T-helper 17 cell (primary cell): Measurements from ENCODE around the gene AFG1L. TPM values are rescaled to one million over a fixed set of nuclear protein-coding genes. Genes with fewer than 3 reads are reported as not detected.
"Not testable (repeated sequence)": the region's sequence is repeated elsewhere in the genome, so short reads cannot be mapped to it uniquely, and the experiment has no call there.

Source experiments
- ATAC-seq: fragments of 150-1000 bp; cut with Tn5 transposase; 2 replicates; pipeline ENCODE4 v1.10.0; 2021; ENCODE audit warnings: mild to moderate bottlenecking, moderate library complexity
- DNase-seq, 3 donors: peaks; one replicate each; pipeline versions ENCODE4 v3.0.0 to v3.0.0-alpha.2; 2020 to 2021
- H3K9me3 ChIP-seq: one replicate; pipeline ENCODE4 v1.7.0; 2013; ENCODE audit warnings: low read length, mild to moderate bottlenecking; ENCODE audit not compliant: control insufficient read depth, poor library complexity, severe bottlenecking
- H3K27ac Mint-ChIP-seq: one replicate; pipeline ENCODE4 v1.8.0; 2022; ENCODE audit warnings: mild to moderate bottlenecking, moderate library complexity, mixed read lengths
- H3K27me3 Mint-ChIP-seq: one replicate; pipeline ENCODE4 v1.8.0; 2022; ENCODE audit warnings: mixed read lengths
- H3K36me3 Mint-ChIP-seq: one replicate; pipeline ENCODE4 v1.8.0; 2022; ENCODE audit warnings: low read depth, mixed read lengths
- H3K4me1 Mint-ChIP-seq: one replicate; pipeline ENCODE4 v1.8.0; 2022; ENCODE audit warnings: mild to moderate bottlenecking, mixed read lengths
- H3K4me3 Mint-ChIP-seq: one replicate; pipeline ENCODE4 v1.8.0; 2022; ENCODE audit warnings: mild to moderate bottlenecking, moderate library complexity, mixed read lengths
- total RNA-seq, 4 donors: library from RNA in 2 of 4; stranded (reverse) in 2 of 4; gene quantifications; one replicate each; pipeline ENCODE4 v1.2.3 and lab custom pipeline; 2022 to 2026

AFG1L gene
- total RNA-seq, 2 donors from 2014 or later, result 3.0 to 4.8 TPM

DNA sequence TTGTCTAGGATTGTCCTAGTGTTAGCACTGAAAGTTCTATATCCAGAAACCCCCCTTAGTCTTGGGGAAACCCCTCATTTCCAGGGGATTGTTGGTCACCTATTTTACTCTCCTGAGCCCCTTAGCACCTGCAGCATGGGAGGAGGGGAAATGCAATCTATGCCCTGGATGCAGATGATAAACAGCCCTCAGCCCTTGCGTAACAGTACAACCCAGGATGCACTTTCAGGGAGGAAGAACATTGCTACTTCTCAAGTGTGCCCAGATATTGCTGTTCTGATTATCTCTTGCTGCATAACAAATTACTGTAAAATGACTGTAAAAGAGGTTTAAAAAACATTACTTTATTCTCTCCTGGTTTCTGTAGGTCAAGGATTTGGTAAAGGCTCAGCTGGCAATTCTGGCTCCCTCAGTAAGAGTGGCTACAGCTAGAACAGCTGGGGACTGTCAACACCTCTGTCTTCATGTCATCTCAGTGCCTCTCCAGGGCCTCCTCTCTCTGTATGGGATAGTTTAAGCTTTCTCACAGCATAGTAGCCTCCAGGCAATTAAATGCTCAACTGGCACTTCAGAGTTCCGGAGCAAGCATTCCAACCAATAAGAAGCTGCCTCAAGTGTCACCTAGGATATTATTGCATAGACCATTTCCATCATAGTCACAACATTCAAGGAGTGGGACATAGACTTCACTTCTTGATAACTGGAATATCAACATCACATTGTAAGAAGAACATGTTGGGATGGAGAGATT is 148.1 kb downstream of the AFG1L start:
- ATAC-seq, result no peak
- H3K4me3 Mint-ChIP-seq, result no peak overlapping the region
- H3K9me3 ChIP-seq, result no peaks in the 10 kb centered on the region
- H3K4me1 Mint-ChIP-seq, result peaks cover 10% of the 10 kb centered on the region
- no peaks in the 10 kb centered on the region for H3K36me3 Mint-ChIP-seq
- no peak overlapping the region for H3K27ac Mint-ChIP-seq
- no peak for DNase-seq
- H3K27me3 Mint-ChIP-seq, result no peaks in the 10 kb centered on the region

DNA sequence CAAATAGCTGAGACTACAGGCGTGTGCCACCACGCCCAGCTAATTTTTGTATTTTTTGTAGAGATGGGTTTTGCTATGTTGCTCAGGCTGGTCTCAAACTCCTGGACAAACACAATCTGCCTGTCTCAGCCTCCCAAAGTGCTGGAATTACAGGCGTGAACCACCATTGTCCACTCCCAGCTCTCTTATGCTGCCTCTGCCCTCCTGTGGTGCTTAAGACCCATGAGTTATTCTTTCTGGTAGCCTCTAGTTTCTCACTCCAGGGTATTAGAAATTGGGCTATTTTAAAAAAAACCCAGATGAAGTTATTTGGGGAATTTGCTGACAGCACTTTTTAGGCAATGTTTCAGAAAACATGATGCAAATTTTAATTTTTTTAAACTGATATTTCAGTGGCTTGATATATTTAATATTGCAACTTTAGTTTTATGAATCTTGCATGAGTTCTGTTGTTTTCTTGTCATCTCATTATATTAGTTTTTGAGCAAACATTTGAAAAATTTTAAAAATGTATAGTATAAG is 151.8 kb downstream of the AFG1L start:
- Mint-ChIP-seq H3K36me3 (no peaks in the 10 kb centered on the region), H3K27me3 (no peaks in the 10 kb centered on the region), H3K27ac (no peak overlapping the region), H3K4me3 (no peak overlapping the region), H3K4me1 (peaks cover 10% of the 10 kb centered on the region)
- DNase-seq (no peak), ATAC-seq (no peak)
- H3K9me3 ChIP-seq, result no peaks in the 10 kb centered on the region

- Mint-ChIP-seq H3K4me1 (peaks cover 10% of the 10 kb centered on the region), H3K36me3 (no peaks in the 10 kb centered on the region), H3K4me3 (no peak overlapping the region), H3K27me3 (no peaks in the 10 kb centered on the region), H3K27ac (no peak overlapping the region)
- no peak for ATAC-seq
- DNase-seq, result no peak
- H3K9me3 ChIP-seq, result no peaks in the 10 kb centered on the region
These were observed 153.6 kb downstream of the AFG1L start for GRCh38 chr6:108448481-108448880.

DNA sequence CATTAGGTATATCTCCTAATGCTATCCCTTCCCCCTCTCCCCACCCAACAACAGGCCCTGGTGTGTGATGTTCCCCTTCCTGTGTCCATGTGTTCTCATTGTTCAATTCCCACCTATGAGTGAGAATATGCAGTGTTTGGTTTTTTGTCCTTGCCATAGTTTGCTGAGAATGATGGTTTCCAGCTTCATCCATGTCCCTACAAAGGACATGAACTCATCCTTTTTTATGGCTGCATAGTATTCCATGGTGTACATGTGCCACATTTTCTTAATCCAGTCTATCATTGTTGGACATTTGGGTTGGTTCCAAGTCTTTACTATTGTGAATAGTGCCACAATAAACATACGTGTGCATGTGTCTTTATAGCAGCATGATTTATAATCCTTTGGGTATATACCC is 154.9 kb downstream of the AFG1L start:
- not testable (repeated sequence) for H3K9me3 ChIP-seq, ATAC-seq, H3K27ac Mint-ChIP-seq, H3K36me3 Mint-ChIP-seq, H3K27me3 Mint-ChIP-seq, DNase-seq, H3K4me3 Mint-ChIP-seq
- H3K4me1 Mint-ChIP-seq, result peaks cover 10% of the 10 kb centered on the region

GRCh38 chr6:108451816-108452215 is 157.0 kb downstream of the AFG1L start:
- ATAC-seq (no peak), DNase-seq (no peak)
- Mint-ChIP-seq H3K36me3 (peaks cover 2% of the 10 kb centered on the region), H3K4me3 (no peak overlapping the region), H3K27me3 (no peaks in the 10 kb centered on the region), H3K27ac (no peak overlapping the region), H3K4me1 (peaks cover 3% of the 10 kb centered on the region)
- no peaks in the 10 kb centered on the region for H3K9me3 ChIP-seq

DNA sequence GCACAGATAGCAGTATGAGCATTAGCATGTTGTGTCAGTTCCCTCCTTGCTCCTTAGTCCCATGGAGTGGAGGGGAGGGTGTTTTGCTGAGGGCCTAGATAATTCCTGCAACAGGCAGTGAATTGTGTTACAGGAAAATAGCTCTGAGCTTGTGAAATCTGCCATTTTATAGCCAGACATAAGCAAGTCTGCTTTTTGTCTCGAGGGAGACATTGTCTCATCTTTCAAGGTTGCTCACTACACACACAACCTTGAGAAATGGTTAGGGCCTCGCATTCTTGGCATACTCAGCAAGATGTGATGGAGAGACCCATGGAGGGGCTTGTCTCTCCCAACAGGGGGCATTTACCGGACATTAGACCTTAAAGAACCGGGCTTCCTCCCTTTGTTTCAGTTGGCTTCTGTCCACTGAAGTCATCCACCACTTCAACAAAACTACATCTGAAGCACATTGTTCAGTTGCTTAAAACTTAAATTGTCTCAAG is 157.9 kb downstream of the AFG1L start:
- H3K9me3 ChIP-seq, result no peaks in the 10 kb centered on the region
- Mint-ChIP-seq H3K4me3 (no peak overlapping the region), H3K4me1 (peaks cover 3% of the 10 kb centered on the region), H3K36me3 (peaks cover 3% of the 10 kb centered on the region), H3K27ac (no peak overlapping the region), H3K27me3 (no peaks in the 10 kb centered on the region)
- ATAC-seq (no peak), DNase-seq (no peak)

DNA sequence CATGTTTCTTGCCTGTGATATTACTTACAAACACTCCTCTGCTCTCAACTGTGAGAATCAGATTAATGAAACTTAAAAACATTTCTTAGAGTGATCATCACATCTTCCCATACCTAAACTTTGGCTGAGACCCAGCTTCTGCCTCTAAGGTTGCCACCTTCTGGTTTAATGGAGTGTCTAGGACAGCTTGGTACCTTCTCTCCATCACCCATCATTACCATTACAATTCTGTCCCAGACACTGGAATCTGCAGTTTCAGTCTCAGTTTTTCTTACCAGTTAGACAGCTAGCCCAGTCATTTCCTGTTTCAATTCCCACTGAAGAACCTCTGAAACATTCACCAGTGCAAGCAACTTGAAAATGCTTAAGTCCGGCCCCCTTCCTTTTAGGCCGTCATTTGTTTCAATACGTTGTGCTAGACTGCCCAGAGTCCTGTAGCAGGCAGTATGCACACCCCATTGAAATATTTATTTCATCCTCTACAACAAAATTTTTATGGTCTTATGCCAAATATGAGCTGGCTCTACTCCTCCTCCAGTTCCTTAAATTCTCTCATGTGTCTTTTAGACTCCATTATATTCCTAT is 158.8 kb downstream of the AFG1L start:
- Mint-ChIP-seq H3K36me3 (peaks cover 4% of the 10 kb centered on the region), H3K27ac (no peak overlapping the region), H3K4me3 (no peak overlapping the region), H3K27me3 (no peaks in the 10 kb centered on the region), H3K4me1 (peaks cover 3% of the 10 kb centered on the region)
- no peaks in the 10 kb centered on the region for H3K9me3 ChIP-seq
- DNase-seq, result no peak
- ATAC-seq, result no peak

DNA sequence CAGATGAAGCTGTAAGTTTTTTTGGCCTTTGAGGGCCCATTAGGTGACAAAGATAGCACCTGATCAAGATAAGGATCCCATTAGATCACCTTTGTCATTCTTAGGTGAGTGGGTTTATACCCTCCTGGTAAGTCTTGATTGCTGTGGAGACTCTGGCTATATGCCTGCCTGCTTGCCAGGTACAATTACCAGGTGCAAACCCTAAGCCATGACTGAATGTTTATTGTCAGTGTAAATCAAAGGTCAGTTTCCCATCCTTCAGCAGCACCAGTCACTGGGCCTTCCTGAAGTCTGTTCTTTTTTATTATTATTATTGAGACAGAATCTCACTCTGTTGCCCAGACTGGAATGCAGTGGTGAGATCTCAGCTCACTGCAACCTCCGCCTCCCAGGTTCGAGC is 159.5 kb downstream of the AFG1L start:
- Mint-ChIP-seq H3K4me3 (no peak overlapping the region), H3K27me3 (no peaks in the 10 kb centered on the region), H3K36me3 (peaks cover 4% of the 10 kb centered on the region), H3K4me1 (peaks cover 3% of the 10 kb centered on the region), H3K27ac (no peak overlapping the region)
- no peaks in the 10 kb centered on the region for H3K9me3 ChIP-seq
- ATAC-seq, result no peak
- no peak for DNase-seq

DNA sequence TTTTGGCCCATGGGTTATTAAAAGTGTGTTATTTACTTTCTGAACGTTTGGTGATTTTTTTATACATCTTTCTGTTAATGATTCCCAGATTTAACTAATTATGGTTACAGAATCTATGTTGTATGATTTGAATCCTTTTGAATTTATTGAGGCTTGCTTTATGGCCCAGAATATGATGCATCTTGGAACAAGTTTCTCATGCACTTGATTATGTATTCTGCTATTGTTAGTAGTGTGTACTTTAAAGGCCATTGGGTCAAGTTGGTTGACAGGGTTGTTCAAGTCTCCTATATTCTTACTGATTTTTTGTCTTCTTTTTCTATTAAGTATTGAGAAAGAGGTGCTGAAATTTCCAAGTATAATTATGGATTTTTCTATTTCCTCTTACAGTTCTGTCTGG is 160.8 kb downstream of the AFG1L start:
- ATAC-seq (no peak), DNase-seq (no peak)
- no peaks in the 10 kb centered on the region for H3K27me3 Mint-ChIP-seq
- H3K36me3 Mint-ChIP-seq, result peaks cover 4% of the 10 kb centered on the region
- H3K9me3 ChIP-seq, result no peaks in the 10 kb centered on the region
- H3K4me3 Mint-ChIP-seq, result no peak overlapping the region
- H3K4me1 Mint-ChIP-seq, result peaks cover 3% of the 10 kb centered on the region
- H3K27ac Mint-ChIP-seq, result no peak overlapping the region

DNA sequence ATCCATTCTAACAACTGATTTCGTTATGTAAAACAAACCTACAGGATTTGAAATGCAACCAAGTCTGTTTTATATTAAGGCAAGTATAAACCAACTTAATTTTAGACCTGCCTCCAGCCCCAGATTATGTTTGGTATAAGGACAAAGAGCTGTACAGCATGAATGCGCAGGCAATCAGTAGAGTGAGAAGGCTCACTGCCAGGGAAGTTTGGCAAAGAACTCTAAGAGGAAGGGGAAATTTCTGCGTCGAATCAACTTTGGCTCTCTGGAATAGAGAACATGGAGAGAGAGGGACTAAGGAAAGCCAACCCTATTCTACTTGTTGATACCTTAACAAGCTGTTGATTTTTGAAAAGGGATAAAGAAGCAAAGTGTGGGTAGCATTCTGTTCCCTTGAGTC is 168.9 kb downstream of the AFG1L start:
- H3K4me3 Mint-ChIP-seq, result no peak overlapping the region

DNA sequence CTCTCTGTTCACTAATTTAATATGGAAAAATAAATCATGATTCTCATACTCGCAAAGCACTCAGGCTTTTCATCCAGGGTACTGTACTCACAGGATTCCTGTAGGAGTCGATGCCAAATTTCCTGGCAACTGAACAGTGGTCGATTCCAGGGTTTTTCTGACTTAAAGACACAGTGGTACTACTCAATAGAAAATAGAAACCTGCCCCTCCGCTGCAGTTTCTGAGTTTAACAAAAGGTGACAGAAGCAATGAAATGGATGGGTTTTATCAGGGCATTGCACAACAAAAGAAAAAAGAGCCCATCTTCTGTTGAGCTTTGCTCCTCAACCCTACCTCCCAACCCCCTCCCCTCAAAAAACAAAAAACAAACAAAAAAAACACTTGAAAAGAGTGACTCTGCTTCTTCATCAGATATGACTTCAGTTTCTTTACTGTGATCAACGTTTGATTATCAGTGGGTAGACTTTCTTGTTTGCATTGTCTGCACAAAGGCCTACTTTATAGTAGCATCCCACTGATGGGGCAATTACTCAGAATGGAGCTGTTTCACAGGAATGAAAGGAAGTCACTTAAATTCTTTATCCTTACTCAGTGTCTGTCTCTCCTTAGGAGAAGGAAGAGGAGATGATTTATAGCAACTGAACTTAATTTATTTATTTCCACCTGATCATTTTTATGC is 169.7 kb downstream of the AFG1L start:
- Mint-ChIP-seq H3K27ac (no peak overlapping the region), H3K4me3 (no peak overlapping the region)

More for the DNA sequence above, 168.9 kb downstream of the AFG1L start:
- H3K27ac Mint-ChIP-seq, result no peak overlapping the region
- ATAC-seq, result no peak
- no peak for DNase-seq
- no peaks in the 10 kb centered on the region for H3K4me1 Mint-ChIP-seq
- peaks cover under 1% of the 10 kb centered on the region for H3K27me3 Mint-ChIP-seq
- peaks cover 2% of the 10 kb centered on the region for H3K36me3 Mint-ChIP-seq
- H3K9me3 ChIP-seq, result no peaks in the 10 kb centered on the region

GRCh38 chr6:108465098-108465495 is 170.2 kb downstream of the AFG1L start:
- DNase-seq (no peak), ATAC-seq (no peak)
- no peak overlapping the region for H3K4me3 Mint-ChIP-seq

More for the DNA sequence above, 169.7 kb downstream of the AFG1L start:
- H3K9me3 ChIP-seq, result no peaks in the 10 kb centered on the region
- DNase-seq (no peak), ATAC-seq (no peak)
- H3K36me3 Mint-ChIP-seq, result peaks cover 3% of the 10 kb centered on the region
- no peaks in the 10 kb centered on the region for H3K4me1 Mint-ChIP-seq
- H3K27me3 Mint-ChIP-seq, result peaks cover 8% of the 10 kb centered on the region

GRCh38 chr6:108468346-108468745 is 173.5 kb downstream of the AFG1L start:
- ATAC-seq (no peak), DNase-seq (no peak)
- H3K4me1 Mint-ChIP-seq, result no peaks in the 10 kb centered on the region
- peaks cover 9% of the 10 kb centered on the region for H3K27me3 Mint-ChIP-seq
- no peak overlapping the region for H3K27ac Mint-ChIP-seq
- no peaks in the 10 kb centered on the region for H3K9me3 ChIP-seq
- no peak overlapping the region for H3K4me3 Mint-ChIP-seq
- H3K36me3 Mint-ChIP-seq, result peaks cover 4% of the 10 kb centered on the region

More at GRCh38 chr6:108465098-108465495, 170.2 kb downstream of the AFG1L start:
- no peaks in the 10 kb centered on the region for H3K9me3 ChIP-seq
- peaks cover 3% of the 10 kb centered on the region for H3K36me3 Mint-ChIP-seq
- peaks cover 9% of the 10 kb centered on the region for H3K27me3 Mint-ChIP-seq
- H3K27ac Mint-ChIP-seq, result no peak overlapping the region
- no peaks in the 10 kb centered on the region for H3K4me1 Mint-ChIP-seq
